Calu3 (cell line): ENCODE results near the gene SKAP1. TPM values are rescaled to one million over a fixed set of nuclear protein-coding genes. Genes with fewer than 3 reads are reported as not detected.

Experiments used
- BruUV-seq: library from RNA; stranded (reverse); fragments of 400-500 nt; replicated peaks from 2 replicates; lab custom pipeline; 2021; lab: Mats Ljungman, UMichigan
- CTCF ChIA-PET: fragments of 300-600 bp; sonication (Branson Sonifier 250); formaldehyde crosslinking; loops from one replicate; lab custom pipeline; 2022; ENCODE audit warnings: antibody characterized with exemption; lab: Charles Lee
- DNase-seq: peaks from one replicate; pipeline ENCODE4 v3.0.0; 2022
- H3K27ac Mint-ChIP-seq: one replicate; pipeline ENCODE4 v1.8.0; 2022; ENCODE audit warnings: mixed read lengths; ENCODE audit not compliant: unreplicated experiment
- H3K27me3 Mint-ChIP-seq: one replicate; pipeline ENCODE4 v1.8.0; 2022; ENCODE audit warnings: mixed read lengths; ENCODE audit not compliant: unreplicated experiment
- H3K36me3 Mint-ChIP-seq: one replicate; pipeline ENCODE4 v1.8.0; 2022; ENCODE audit warnings: mild to moderate bottlenecking, moderate library complexity, mixed read lengths; ENCODE audit not compliant: insufficient read depth, unreplicated experiment
- H3K4me1 Mint-ChIP-seq: one replicate; pipeline ENCODE4 v1.8.0; 2022; ENCODE audit warnings: mild to moderate bottlenecking, low read depth, mixed read lengths; ENCODE audit not compliant: unreplicated experiment
- H3K4me3 Mint-ChIP-seq: one replicate; pipeline ENCODE4 v1.8.0; 2022; ENCODE audit warnings: mild to moderate bottlenecking, low read depth, moderate library complexity, mixed read lengths; ENCODE audit not compliant: unreplicated experiment
- H3K9me3 Mint-ChIP-seq: one replicate; pipeline ENCODE4 v1.8.0; 2022; ENCODE audit warnings: low read depth, mixed read lengths; ENCODE audit not compliant: unreplicated experiment
- intact Hi-C: fragments of 100-400 bp; cut with micrococcal nuclease; formaldehyde crosslinking; loops from one replicate; pipeline ENCODE4 v1.10.0; 2022; ENCODE audit not compliant: unreplicated experiment
- total RNA-seq: library from RNA; stranded (reverse); gene quantifications from 2 replicates; pipeline ENCODE4 v1.2.3, GENCODE V29; 2022
- TF ChIP-seq, protein P1 (sequence below): fragments of 200-600 bp; IDR thresholded peaks from one replicate; pipeline ENCODE4 v1.8.0; 2022; ENCODE audit warnings: antibody characterized with exemption; ENCODE audit not compliant: unreplicated experiment

The SKAP1 gene
- total RNA-seq, 1 experiment from 2014 or later: 4.4 TPM

DNA sequence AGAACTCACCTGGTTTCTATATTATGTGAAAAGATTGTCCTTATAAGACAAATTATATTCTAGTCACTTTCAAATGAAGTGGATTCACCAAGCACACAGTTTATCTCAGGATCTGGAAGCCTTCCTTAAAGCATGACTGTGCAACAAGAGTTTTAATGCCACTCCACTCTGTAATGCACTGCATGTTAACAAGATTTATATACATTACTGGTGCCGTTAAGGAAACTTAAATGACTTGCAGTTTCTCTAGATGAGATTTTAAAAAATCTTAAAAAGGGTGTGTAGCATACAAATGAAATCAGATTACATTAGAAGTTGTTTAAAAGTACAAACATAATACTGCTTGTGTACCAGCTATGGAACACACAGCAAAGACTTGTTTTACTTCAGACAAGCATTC lies 171.7 kb downstream of the SKAP1 start:
- Mint-ChIP-seq H3K27me3 (no peaks in the 10 kb centered on the region), H3K36me3 (no peaks in the 10 kb centered on the region), H3K27ac (no peak overlapping the region), H3K4me3 (no peak overlapping the region), H3K9me3 (no peaks in the 10 kb centered on the region), H3K4me1 (peaks cover 50% of the 10 kb centered on the region)
- no peak for DNase-seq
- intact Hi-C loops: loop anchor here (5.0 kb wide), 1 partner anchor 96 kb away; no protein-coding TSS in a partner anchor
- TF ChIP-seq, protein P1, sequence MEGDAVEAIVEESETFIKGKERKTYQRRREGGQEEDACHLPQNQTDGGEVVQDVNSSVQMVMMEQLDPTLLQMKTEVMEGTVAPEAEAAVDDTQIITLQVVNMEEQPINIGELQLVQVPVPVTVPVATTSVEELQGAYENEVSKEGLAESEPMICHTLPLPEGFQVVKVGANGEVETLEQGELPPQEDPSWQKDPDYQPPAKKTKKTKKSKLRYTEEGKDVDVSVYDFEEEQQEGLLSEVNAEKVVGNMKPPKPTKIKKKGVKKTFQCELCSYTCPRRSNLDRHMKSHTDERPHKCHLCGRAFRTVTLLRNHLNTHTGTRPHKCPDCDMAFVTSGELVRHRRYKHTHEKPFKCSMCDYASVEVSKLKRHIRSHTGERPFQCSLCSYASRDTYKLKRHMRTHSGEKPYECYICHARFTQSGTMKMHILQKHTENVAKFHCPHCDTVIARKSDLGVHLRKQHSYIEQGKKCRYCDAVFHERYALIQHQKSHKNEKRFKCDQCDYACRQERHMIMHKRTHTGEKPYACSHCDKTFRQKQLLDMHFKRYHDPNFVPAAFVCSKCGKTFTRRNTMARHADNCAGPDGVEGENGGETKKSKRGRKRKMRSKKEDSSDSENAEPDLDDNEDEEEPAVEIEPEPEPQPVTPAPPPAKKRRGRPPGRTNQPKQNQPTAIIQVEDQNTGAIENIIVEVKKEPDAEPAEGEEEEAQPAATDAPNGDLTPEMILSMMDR: no peak
- no TSS peak for BruUV-seq
- CTCF ChIA-PET: interaction anchor here (0.9 to 5.8 kb wide), 6 partner anchors 11 to 78 kb away, joined by 3 to 84 read pairs (median 14); no protein-coding TSS in a partner anchor

DNA sequence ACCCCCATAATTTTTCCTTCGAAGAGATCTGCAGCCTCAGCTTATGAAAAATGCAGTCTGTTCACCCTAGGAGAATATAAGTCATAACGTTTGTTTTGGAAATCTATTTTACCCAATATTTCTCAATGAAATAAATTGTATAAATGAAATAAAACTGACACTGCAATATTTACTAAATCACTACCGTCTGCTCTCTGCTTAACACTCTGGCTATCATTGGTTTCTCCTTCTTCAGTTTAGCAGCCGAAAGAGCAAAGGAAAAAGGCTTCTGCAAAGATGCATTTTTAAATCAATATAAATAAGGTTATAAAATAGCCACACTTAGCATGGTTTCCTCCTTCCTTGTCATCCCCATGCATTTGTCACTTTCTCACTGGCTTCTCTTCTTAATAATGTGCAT lies 174.3 kb downstream of the SKAP1 start:
- BruUV-seq: no TSS peak
- H3K27me3 Mint-ChIP-seq: no peaks in the 10 kb centered on the region
- DNase-seq: no peak
- H3K36me3 Mint-ChIP-seq: no peaks in the 10 kb centered on the region
- H3K4me1 Mint-ChIP-seq: peaks cover 49% of the 10 kb centered on the region
- no peaks in the 10 kb centered on the region for H3K9me3 Mint-ChIP-seq
- TF ChIP-seq, protein P1: no peak
- CTCF ChIA-PET: interaction anchor here (2.8 kb wide), 1 partner anchor 40 kb away, joined by 7 read pairs; no protein-coding TSS in a partner anchor
- H3K4me3 Mint-ChIP-seq: no peak overlapping the region
- no peak overlapping the region for H3K27ac Mint-ChIP-seq
- intact Hi-C loops: loop anchor here (5.0 kb wide), 1 partner anchor 93 kb away; no protein-coding TSS in a partner anchor

DNA sequence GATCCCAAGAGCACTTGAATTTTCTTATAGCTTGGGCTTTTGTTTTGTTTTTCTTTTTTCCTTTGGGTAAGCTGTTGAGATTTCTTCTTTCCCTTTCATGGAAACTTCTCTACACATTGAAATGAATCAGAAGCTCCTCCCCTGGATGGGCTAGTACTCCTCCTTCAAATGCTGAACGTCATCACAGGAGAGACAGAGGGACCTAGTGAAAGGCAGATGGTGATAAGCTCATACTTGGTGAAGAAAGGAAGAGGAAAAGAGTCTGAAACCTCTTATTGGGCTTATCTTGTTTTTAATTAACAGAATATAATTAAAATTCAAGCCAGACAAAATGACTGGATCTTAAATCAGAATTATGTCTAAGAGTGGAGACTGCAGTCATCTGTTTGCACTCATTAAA lies 175.1 kb downstream of the SKAP1 start:
- no peak for DNase-seq
- intact Hi-C loops: loop anchor here (5.0 kb wide), 1 partner anchor 93 kb away; no protein-coding TSS in a partner anchor
- H3K9me3 Mint-ChIP-seq: no peaks in the 10 kb centered on the region
- no TSS peak for BruUV-seq
- TF ChIP-seq, protein P1: no peak
- H3K27ac Mint-ChIP-seq: no peak overlapping the region
- peaks cover 41% of the 10 kb centered on the region for H3K4me1 Mint-ChIP-seq
- CTCF ChIA-PET: interaction anchor here (0.5 to 2.8 kb wide), 4 partner anchors 11 to 48 kb away, joined by 3 to 11 read pairs (median 6); no protein-coding TSS in a partner anchor
- H3K27me3 Mint-ChIP-seq: no peaks in the 10 kb centered on the region
- H3K36me3 Mint-ChIP-seq: no peaks in the 10 kb centered on the region
- H3K4me3 Mint-ChIP-seq: no peak overlapping the region

DNA sequence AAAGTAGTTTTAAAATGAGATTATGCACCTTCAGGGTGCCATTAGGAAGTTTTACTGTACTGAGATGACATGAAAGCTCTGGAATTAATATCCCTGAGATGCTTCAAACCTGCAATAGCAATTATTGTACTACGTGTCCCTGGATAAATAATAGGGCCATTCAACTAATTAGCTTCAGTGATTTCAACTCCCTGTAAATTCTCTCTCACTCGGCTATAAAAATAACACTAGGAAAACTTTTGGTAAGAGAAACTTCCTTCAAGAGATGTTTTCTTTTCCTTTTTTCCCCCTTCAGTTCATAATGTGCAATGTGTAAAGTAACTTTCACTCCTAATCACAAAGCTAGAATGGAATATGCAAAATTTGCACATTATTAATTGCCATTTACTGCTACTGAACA lies 176.0 kb downstream of the SKAP1 start:
- DNase-seq: no peak
- CTCF ChIA-PET: interaction anchor here (2.8 kb wide), 1 partner anchor 38 kb away, joined by 7 read pairs; no protein-coding TSS in a partner anchor
- peaks cover 37% of the 10 kb centered on the region for H3K4me1 Mint-ChIP-seq
- no peaks in the 10 kb centered on the region for H3K9me3 Mint-ChIP-seq
- H3K4me3 Mint-ChIP-seq: no peak overlapping the region
- H3K27me3 Mint-ChIP-seq: no peaks in the 10 kb centered on the region
- no peak overlapping the region for H3K27ac Mint-ChIP-seq
- TF ChIP-seq, protein P1: no peak
- BruUV-seq: no TSS peak
- intact Hi-C loops: no loop called here
- no peaks in the 10 kb centered on the region for H3K36me3 Mint-ChIP-seq
